GM19452 (cell line): ENCODE data around the gene RASAL2.
"Not testable (repeated sequence)": the region's sequence is repeated elsewhere in the genome, so short reads cannot be mapped to it uniquely, and the experiment has no call there.

Experiments used
- ATAC-seq: cut with Tn5 transposase; IDR thresholded peaks from one replicate; pipeline ENCODE4 v1.9.1; 2021; ENCODE audit not compliant: unreplicated experiment

RASAL2 gene

DNA sequence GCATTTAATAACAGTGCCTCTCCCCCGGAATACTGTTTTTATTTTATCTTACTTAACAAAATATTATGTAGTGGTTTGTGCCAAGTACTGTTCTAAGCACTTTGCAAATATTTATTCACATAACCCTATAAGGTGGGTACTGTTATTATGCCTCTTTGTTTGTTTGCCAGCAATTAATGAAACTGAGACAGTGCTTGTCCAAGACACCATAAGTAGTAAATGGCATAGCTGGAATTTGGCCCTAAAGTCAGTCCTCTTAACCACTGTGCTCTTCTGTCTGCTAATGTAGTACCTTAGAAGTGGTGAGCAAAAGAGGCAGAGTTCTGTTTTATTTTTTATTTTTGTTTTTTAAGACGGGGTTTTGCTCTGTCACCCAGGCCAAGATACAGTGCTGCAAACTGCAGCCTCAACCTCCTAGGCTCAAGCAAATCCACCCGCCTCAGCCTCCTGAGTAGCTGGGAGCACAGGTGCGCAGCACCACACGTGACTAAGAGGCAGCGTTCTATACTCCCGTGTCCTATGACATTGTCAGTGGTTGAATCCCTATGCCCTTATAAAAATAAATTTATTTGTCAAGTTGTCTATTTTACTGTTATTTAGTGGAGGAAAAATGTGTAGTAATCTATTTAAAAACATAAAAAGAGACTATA is 237.1 kb downstream of the RASAL2 start:
- no peak for ATAC-seq

DNA sequence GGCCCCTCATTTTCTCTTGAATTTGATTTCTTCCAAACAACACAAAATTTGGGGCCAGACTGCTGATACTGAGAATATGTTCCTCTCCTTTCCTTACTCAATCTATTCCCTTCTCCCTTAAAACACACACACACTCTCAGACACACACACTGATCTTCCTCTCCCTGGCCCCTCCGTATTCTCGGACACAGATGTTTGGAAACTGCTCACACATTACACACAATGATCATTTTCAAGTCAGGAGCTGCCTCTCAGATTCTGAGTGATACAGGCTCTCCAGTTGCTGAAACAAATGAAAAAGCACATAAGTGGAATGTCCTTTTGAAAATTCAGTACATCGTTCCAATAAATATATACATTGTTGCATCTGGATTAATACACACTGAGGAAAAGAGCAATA is 241.5 kb downstream of the RASAL2 start:
- no peak for ATAC-seq

DNA sequence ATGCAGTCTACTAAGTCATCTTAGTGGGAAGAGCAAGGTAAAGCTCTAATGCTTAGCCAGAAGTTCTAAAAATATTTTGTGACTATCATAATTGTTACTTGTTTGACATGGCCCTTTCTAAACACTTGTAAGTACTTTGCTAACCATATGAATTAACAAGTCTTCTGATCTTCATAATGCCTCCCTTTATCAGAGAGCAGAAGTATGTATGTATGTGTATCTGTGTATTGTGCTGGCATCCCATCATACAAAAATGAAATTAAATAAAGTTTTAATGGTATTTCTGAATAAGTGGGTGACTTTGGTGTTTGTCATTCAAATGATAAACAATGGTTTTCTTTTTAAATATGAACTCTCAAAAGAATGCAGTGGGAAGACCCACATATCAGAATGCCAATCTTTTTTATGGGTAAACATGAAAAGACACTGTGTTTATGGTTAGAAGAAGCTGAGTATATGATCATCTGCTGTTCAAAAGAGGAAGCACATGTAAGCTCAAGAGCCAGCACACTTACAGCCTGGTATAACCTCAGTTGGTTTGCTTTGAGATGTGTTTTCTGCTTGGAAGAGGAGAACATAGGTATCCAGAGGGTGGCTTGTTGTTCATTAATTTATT is 243.3 kb downstream of the RASAL2 start:
- no peak for ATAC-seq

DNA sequence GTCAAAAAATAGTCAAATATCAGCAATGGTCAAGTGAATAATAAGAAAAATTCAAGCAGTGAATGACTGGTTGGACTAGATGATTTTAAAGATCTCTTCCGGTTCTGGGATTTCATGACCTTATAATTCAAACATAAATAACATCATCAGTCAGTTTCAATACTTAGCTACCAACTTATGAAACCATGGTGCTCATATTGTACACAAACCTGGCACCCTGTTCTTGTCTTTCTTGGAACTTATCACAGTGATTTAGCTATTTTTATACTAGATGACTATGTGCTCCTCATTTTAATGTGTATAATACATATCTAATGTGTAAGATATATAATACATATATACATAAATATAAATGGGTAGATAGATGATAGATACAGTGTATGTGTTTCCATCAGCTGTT is 245.9 kb downstream of the RASAL2 start:
- ATAC-seq = no peak

DNA sequence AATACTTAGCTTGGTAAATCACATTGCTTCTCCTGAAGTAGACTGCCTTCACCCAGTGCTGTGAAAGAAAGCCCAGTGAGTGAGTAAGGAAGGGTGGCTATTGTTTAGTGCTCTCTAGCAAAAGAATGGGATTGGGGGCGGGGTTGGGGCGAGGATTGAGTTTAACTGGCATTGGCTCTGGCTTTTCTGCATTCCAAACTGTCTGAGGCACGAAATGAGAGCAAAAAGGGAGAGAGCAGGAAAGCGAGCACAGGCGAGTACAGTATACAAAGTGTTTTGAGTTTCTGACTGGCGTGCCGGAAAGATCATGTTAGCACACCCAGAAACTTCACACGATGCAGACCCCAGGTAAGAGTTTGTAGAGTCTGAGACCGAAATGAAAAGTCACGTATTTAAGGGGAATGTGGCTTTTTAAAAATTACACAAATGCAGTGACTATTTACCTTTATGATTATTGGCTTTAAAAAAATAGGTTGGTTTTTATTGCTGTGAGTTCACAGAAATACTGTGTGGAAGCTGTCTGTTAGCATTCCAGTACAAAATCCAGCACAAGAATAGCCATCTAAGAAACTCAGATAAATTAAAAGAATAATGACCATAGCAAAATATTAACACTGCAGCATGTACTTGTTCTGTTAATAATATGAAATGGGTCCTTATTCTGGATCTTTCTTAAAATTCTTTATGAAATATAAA is 247.5 kb downstream of the RASAL2 start:
- no peak for ATAC-seq

DNA sequence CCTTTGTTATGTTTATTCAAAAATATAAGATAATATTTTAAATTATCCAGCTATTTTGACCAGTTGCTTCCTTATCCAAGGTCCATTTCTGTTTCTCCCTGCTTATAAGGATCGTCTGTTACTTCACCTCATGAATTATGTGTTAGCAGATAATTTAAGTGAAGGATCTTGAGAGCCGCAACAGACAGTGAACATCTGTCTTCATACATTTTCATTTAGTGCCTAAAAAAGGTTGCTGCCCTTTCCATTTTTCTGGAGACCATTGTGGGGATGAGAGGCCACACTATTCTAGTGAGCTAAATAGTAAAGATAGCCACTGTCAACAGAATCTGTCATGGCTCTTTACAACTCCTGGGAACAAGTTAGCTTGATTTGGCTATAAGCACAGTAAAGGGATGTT is 248.8 kb downstream of the RASAL2 start:
- no peak for ATAC-seq

DNA sequence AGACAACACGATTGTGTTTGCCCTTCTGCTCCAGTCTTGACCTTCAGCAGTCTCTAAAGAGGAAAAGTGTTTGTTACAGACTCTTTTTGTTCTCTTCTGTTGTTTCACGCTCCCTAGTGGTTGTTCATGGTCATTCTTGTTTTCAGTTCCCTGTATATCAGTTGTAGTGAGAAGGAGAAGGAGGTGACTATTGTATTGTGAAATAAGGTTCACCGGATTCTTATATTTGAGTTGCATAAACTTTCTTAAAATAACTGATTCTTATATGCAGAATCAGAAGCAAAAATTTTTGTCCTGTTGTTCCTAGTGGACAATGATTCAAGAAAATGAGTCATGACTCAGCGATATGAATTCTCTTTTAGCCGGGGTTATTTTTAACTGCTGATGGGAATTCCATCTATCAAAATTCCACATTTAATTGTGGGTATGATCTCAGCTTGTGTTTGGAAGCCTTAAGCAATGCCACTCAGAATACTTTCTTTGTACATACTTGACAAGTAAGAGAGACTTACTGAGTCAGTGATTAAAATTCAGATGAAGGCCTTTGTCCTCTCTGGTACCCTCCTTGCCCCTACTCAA is 250.7 kb downstream of the RASAL2 start:
- no peak for ATAC-seq

DNA sequence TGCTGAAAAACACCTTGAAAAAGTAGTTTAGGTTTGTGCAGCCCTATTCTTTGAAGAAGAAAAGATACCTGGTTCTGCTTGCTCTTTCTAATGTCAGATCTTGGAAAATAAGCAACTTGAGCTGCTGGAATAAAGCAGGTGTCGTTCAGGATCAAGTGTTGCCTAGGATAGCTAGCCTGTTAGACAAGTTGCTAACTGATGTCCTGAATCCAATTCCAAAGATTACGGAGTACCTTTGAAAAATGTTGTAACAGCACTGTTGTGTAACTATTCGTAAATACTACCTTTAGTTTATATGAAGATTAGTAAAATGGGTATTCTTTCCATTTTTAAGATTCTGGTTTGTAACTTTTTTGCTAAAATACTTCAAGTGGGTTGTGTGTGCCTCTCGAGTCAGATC is 251.3 kb downstream of the RASAL2 start:
- no peak for ATAC-seq

DNA sequence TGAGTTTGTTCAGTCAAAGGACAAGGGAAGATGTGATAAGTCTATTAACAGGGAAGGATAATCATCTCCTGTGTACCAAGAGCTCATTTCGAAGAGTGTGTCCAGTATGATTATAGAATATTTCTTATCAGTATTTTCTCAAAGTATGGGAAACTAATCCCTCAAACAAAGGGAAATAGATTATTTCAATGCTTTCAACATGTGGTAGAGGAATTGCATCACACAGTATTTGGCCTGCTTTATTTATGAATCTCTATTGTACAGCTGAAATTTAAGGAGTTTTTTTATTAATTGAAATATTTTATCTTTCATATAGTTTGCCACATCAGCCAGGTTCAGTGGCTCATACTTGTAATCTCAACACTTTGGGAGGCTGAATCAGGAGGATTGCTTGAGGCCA is 251.9 kb downstream of the RASAL2 start:
- no peak for ATAC-seq

DNA sequence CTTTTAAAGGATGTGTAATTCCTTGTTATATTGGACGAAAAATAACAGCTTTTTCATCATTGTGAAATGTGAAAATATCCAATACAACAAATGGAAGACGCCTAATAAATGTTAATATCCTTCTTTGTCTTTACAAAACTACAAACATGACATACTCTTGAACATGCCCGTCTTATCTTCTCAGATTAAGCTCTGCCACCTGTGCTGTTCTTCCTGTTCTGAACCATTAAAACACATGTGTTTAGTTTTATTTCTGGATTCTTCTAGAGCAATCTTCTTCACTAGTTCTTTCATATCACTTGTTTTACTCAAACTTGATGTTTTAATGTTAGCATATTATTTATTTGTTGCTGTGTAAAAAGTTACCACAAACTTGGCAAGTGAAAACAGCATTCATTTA is 255.9 kb downstream of the RASAL2 start:
- ATAC-seq = no peak

DNA sequence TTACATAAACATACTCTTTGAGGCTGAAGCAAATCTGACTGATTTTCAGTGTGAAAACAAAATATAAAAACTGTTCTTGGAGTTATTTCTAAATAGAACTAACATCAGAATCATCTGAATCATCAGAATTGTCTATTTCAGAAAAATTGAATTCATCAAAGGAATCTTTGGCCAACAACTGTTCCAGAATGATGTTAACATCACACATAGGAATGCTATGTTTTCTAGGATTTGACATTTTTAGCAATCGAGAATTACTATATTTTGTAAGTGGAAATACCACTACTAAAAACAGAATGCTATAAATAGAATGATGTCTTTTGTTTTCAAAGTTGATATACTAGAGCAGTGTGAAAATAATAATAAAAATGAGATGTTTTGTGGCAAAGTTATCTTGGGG is 258.0 kb downstream of the RASAL2 start:
- ATAC-seq = not testable (repeated sequence)

DNA sequence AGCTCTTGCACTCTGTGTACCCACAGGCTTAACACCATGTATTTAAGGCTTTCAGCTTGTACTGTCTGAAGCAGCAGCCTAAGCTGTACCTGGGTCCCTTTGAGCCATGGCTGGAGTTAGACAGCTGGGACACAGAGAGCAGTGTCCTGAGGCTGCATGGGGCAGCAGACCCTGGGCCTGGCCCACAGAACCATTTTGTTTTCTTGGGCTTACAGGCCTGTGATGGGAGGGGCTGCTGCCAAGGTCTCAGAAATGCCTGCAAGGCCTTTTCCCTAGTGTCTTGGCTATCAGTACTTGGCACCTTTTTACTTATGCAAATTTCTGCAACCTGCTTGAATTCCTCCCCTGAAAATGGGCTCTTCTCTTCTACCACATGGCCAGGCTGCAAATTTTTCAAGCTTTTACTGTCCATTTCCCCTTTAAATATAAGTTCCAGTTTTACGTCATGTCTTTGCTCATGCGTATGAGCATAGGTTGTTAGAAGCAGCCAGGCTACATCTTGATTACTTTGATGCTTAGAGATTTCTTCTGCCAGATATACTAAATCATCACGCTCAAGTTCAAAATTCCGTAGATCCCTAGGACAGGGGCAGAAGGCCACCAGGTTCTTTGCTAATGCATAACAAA is 259.0 kb downstream of the RASAL2 start:
- ATAC-seq = no peak

DNA sequence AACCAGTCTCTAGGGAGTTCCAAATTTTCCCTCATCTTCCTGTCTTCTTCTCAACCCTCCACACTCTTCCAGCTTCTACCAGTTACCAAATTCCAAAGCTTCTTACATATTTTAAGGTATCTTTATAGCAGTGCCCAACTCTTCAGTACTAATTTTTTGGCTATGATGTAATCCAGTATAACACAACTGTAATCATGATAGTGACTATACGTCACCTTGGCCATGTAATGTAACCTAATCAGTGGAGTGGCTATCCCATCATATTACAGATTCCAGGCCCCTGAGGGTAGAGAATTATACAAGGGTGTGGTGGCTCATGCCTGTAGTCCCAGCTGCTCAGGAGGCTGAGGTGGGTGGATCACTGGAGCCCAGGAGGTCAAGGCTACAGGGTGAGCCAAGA is 259.6 kb downstream of the RASAL2 start:
- ATAC-seq = no peak

DNA sequence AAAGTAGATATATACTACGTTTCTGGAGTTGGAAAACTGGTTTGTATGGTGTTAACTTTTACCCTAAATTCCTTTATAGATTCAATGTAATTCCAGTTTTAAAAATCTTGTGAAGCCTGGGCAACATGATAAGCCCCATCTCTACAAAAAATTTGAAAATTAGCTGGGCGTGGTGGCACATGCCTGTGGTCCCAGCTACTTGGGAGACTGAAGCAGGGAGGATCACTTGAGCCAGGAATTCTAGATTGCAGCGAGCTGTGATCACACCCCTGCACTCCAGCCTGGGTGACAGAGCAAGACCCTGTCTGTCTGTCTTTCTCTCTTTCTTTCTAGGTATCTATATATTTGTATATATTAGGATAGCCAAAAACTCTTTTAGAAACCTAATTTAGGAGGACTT is 260.9 kb downstream of the RASAL2 start:
- ATAC-seq = no peak

DNA sequence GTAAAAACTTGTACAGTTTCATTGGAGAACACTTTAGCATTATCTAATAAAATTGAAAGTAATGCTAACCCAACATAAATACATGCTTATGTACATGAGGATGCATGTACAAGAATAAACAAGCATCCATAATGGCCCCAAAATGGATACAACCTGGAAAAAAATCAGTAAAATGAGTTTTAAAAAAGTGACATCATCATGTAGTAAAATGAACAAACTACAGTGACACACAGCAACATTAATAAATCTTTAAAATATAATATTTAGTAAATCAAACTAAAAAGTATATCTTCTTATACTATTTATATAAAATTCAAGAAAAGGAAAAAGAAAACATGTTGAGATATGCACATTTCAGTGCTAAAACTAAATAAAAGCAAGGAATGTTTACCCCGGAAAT is 262.4 kb downstream of the RASAL2 start:
- no peak for ATAC-seq

DNA sequence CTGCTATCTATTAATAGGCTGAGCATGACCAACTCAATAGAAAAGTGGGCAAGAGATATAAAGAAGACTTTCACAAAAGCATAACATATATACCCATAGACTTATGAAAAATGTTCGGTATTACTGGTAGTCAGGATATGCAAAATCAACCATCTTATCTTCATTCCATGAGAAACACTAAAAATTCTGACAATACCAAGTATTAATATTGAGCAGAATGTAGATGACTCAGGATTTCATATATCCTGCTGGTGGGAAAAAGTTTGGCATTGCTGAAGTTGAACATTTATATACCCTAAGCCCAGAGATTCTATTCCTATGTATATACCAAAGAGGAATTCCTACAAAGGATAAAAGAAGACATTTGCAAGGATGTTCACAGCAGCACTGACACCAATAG is 264.6 kb downstream of the RASAL2 start:
- no peak for ATAC-seq

DNA sequence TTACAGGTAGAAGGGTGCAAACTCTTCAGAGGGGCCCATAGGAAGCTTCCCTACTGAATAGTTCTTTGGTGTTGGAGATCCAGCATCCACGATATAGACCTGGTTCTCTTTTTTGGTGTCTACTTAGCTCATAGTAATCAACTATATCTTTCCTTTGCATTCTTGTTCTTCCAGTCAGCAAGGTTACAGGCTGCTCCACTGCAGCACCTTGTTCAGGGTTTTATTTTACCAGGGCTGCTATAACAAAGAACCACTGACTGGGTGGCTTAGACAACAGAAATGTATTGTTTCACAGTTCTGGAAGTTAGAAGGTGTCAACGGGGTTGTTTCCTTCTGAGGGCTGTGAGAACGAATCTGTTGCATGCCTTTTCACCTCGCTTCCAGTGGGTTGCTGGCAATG is 266.5 kb downstream of the RASAL2 start:
- ATAC-seq = no peak

DNA sequence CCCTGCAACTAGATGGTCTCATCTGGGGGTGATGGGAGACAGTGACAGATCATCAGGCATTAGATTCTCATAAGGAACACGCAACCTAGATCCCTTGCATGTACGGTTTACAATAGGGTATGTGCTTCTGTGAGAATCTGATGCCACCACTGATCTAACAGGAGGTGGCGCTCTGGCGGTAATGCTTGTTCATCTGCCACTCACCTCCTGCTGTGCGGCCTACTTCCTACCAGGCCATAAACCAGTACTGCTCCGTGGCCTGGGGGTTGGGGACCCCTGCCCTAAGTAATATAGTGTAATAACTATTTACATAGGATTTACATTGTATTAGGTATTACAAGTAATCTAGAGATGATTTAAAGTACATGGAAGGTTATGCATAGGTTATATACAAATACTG is 267.9 kb downstream of the RASAL2 start:
- ATAC-seq = peak; percentile 58

DNA sequence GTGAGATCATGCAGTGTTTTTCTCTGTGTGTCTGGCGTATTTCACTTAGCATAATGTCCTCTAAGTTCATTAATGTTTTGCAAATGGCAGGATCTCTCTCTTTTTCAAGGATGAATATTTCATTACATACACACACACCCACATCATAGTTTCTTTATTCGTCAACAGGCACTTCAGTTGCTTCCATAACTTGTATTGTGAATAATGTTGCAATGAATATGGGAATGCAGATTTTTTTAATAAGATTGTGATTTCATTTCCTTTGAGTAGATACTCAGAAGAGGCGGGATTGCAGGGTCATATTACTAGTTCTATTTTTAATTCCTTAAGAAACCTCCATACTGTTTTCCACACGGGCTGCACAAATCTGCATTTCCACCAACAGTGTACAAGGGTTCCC is 268.8 kb downstream of the RASAL2 start:
- ATAC-seq = no peak

DNA sequence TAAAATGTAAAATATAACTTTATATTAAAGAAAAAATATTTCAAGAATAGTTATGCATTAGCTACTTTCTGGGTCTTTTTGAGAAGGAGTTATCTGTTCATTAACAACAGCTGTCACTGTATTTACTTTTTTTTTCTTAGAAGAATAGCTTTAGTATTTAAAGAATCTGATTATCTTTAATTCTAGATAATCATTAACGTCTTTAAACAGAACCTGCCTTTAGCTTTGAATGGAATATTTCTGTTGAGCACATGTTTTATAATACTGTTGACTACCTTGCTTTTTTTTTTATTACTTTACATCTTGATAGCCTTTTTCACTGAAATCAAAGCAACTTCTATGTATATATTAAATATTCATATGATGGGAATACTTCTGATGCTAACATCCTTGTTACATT is 270.9 kb downstream of the RASAL2 start:
- ATAC-seq = no peak

DNA sequence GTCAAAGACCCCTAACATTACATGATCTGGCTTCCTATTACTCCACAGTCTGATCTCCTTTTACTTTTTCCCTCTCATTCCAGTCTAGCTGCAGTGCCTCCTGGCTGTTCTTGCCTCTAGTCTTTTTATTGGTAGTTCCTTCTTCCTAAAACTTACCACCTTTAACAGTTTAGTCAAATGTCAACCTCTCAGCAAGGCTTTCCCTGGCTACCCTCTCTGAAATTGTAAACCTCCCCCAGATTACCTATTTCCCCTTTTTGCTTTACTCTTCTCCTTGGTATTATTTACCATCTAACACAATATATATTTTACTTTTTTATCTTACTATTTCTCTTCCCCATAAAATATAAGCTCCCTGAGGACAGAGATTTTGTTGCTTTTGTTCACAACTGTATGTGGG is 273.2 kb downstream of the RASAL2 start:
- ATAC-seq = no peak

DNA sequence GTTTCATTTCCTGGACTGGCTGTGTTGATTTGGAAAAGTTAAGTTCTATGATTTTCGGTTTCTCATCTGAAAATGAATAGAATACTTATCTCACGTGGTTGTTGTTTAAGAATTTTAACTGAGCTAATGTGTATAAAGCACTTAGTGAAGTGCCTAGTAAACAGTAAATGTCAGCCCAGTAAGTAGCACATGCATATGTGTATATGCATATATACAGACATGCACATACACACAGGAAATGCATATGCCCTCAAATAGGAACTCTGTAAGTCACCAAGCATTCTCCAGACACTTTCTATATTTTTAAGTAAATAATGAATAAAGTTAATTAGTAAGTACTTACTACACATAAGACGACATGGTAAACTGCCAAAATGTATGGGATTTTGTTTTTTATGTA is 274.3 kb downstream of the RASAL2 start:
- no peak for ATAC-seq
